ENCODE data around the gene MID1IP1. TPM values are rescaled to one million over a fixed set of nuclear protein-coding genes. Genes with fewer than 3 reads are reported as not detected.
A peak's percentile ranks its signal among the peaks of the same experiment; 100 is the strongest.

Gene MID1IP1
- total RNA-seq, result 86.7 TPM

GRCh38 chrX:38800981-38801845 is at the start of gene MID1IP1:
Gene MID1IP1 (plus strand): TSS chrX:38801459. CDS start chrX:38804947, 3,488 bp downstream.
- DNase-seq (ENCODE audit: low read depth in 2 of 3, low spot score in 2 of 3), result peak; percentile 50 to 92 (median 88)

DNA sequence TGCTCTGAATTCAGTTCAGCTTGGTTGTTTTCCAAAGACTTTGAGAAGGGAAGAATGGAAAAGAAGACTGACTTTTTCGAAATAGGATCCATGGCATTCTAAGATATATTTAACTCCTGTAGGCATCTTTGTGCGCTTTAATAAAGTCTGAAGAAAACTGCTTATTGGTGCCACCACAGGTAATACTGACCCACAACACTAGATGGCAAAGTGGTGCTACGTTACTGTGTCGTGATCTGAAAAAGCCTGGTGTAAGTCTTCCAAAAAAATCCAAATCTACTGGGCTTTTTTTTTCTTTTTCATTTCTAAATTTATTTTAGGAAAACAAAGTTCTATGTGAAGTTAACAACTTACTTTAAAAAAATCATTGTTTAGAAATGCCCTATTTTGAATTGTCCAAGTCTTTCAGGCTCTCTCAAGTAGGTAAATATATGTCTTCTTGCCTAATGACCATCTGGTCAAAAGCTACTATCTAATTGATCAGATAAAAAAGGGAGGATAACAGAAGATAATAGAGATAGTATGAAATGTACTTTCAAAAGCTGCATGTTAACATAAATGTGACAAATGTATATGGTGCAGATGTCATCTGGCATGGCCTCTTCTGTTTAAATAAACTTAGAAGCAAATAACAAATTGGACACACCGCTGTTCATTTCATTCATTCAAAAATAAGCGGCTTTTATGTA is 47.0 kb upstream of the MID1IP1 start:
- peak; percentile 9 to 56 (median 24) for DNase-seq (ENCODE audit: low read depth in 2 of 3, low spot score in 2 of 3)

GRCh38 chrX:38754818-38755718 is 46.2 kb upstream of the MID1IP1 start:
- no peak for DNase-seq (ENCODE audit: low read depth in 2 of 3, low spot score in 2 of 3)

DNA sequence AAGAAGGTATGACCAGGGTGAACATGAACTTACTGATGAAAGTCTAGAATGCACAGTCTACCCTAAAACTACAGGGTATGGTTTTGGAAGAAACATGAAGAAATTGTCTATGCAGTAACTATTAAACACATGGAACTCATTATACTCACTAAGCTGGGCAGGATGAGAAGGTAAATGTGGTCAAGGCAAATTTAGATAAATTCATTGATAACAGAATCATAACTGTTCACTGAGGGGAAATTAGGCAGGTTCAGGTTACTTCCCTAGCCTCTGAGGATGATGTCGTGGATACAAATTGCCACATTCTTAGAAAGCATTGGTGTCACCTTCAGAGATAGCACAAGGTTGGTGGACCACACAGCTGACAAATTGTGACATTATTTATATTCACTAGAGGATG is 40.4 kb upstream of the MID1IP1 start:
- no peak for DNase-seq (ENCODE audit: low read depth in 2 of 3, low spot score in 2 of 3)

DNA sequence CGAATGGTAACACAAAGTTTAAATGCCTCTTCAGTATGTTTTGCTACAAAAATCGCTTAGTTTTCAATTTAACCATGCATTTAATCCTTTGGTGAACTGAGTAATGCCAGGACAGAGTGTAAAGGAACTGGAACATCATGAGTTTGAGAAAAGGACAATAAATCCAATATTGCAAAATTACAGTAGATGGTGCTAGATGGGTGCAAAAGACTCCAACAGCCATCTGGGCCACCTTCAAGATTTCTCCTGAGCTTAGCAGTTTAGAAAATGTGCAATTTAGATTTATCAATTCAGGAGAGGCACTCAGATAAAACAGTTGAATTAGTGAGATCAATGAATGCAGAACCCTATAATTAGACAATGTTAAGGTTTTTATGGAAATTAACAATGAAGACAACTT is 33.2 kb upstream of the MID1IP1 start:
- DNase-seq (ENCODE audit: low read depth in 2 of 3, low spot score in 2 of 3), result peak in 2 of 3 donors; percentile 11 to 39

- no peak for DNase-seq (ENCODE audit: low read depth in 2 of 3, low spot score in 2 of 3)
These were observed 31.1 kb upstream of the MID1IP1 start for GRCh38 chrX:38770152-38770551.

DNA sequence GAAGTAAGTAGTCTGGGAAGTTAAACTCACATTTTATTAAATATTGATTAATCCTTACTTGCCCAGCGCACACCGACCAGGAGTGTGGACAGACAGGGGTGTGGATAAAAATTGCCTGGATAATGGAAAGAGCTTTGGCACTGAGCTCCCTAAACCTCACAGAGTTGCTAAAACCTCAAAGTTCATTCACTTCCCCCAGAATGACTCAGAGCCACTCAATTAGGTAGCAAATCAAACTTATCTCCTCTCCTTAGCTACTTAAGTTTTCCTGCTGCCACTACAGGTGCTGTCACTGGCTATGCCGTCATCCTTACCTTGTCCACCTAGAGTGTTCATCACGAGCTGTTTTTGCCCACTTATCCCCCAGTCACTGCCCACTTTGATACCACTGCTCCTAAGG is 27.0 kb upstream of the MID1IP1 start:
- peak in 2 of 3 donors; percentile 0 to 11 for DNase-seq (ENCODE audit: low read depth in 2 of 3, low spot score in 2 of 3)

GRCh38 chrX:38796946-38797345 is 4.3 kb upstream of the MID1IP1 start:
- DNase-seq (ENCODE audit: low read depth in 2 of 3, low spot score in 2 of 3), result no peak

DNA sequence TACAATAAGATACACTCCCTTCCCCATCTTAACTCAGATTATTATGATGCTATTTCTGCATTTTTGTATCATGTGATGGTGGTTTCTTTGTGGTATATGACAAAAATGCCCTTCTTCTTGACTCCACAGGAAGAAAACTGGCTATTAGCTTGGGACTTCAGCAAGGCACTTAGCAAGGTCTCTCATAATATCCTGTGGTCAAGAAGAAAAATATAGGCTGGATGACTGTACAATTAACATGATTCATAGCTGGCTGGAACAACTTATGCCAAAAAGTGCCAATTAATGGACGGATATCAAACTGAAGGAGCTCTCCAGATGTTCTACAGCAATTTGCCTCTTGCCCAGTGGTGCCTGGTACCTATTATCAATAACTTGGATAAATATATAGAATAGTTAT is 2.3 kb upstream of the MID1IP1 start:
- DNase-seq (ENCODE audit: low read depth in 2 of 3, low spot score in 2 of 3), result no peak

- peak in 1 of 3 donors; percentile 42 for DNase-seq (ENCODE audit: low read depth in 2 of 3, low spot score in 2 of 3)
These were observed 1.2 kb upstream of the MID1IP1 start for GRCh38 chrX:38799995-38800580.

DNA sequence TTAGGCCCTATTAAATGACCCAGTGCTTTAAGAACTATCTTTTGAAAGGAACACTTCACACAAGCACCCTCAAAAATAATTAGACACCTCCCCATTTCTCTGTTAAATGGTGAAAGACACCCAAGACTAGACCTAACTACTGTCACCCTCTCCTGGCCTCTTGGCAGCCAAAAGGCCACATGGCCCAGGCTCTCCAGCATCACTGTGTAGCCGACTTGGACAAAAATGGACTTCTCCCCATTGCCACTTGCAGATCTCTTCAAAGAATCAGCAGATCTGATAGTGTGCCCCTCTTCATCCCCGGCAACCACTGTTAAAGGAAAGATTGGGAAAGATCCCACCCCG is 2.0 kb downstream of the MID1IP1 start:
- DNase-seq (ENCODE audit: low read depth in 2 of 3, low spot score in 2 of 3), result no peak

DNA sequence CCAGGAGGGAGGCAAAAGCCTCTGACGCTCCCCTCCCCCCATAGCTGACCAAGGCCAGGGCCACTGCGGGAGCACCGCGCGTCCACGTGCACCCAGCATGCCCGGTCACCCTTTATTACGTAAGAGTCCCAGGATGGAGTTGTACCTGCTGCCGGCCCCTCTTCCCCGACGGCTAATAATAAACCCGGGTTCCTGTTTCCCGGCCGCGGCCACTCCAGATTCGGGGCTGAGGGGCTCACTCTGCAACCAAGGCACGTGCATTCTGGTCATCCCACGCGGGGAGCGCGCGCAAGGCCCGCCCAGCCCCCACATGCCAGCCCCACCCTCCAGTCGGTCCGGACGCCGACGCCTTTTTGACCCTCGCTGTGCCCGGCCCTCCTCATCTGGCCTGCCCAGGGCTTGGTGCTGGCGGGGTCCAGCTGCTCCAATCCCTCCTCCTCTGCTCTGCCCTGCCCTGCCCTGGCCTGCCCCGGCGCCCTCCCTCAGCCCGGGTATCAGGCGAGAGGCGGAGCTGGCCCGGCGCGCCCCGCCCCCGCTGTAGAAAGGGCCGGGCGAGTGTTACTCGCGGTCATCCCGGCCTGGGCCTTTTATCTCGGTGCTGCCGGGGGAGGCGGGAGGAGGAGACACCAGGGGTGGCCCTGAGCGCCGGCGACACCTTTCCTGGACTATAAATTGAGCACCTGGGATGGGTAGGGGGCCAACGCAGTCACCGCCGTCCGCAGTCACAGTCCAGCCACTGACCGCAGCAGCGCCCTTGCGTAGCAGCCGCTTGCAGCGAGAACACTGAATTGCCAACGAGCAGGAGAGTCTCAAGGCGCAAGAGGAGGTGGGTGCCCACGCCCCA is 2.6 kb downstream of the MID1IP1 start:
- DNase-seq (ENCODE audit: low read depth in 2 of 3, low spot score in 2 of 3), result peak in 2 of 3 donors; percentile 60 to 72

- DNase-seq (ENCODE audit: low read depth in 2 of 3, low spot score in 2 of 3), result no peak
These were observed 3.1 kb downstream of the MID1IP1 start for GRCh38 chrX:38804432-38804681.

DNA sequence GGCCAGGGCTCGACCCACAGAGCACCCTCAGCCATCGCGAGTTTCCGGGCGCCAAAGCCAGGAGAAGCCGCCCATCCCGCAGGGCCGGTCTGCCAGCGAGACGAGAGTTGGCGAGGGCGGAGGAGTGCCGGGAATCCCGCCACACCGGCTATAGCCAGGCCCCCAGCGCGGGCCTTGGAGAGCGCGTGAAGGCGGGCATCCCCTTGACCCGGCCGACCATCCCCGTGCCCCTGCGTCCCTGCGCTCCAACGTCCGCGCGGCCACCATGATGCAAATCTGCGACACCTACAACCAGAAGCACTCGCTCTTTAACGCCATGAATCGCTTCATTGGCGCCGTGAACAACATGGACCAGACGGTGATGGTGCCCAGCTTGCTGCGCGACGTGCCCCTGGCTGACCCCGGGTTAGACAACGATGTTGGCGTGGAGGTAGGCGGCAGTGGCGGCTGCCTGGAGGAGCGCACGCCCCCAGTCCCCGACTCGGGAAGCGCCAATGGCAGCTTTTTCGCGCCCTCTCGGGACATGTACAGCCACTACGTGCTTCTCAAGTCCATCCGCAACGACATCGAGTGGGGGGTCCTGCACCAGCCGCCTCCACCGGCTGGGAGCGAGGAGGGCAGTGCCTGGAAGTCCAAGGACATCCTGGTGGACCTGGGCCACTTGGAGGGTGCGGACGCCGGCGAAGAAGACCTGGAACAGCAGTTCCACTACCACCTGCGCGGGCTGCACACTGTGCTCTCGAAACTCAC is 3.6 kb downstream of the MID1IP1 start:
- DNase-seq (ENCODE audit: low read depth in 2 of 3, low spot score in 2 of 3), result no peak

DNA sequence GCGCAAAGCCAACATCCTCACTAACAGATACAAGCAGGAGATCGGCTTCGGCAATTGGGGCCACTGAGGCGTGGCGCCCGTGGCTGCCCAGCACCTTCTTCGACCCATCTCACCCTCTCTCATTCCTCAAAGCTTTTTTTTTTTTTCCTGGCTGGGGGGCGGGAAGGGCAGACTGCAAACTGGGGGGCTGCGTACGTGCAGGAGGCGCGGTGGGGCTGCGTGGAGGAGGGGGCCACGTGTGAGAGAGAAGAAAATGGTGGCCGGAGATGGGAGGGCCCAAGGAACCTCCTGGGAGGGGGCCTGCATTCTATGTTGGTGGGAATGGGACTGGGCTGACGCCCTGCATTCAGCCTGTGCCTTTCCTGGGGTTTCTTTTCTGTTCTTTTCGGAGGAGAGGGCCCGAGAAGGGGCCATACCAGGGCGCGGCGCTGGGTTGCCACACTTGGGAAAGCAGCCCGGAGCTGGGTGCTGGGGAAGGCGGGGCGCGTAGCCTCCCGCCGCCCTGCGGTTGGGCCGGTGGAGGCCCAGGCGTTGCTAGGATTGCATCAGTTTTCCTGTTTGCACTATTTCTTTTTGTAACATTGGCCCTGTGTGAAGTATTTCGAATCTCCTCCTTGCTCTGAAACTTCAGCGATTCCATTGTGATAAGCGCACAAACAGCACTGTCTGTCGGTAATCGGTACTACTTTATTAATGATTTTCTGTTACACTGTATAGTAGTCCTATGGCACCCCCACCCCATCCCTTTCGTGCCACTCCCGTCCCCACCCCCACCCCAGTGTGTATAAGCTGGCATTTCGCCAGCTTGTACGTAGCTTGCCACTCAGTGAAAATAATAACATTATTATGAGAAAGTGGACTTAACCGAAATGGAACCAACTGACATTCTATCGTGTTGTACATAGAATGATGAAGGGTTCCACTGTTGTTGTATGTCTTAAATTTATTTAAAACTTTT is 4.5 kb downstream of the MID1IP1 start:
- peak; percentile 54 to 78 (median 77) for DNase-seq (ENCODE audit: low read depth in 2 of 3, low spot score in 2 of 3)

GRCh38 chrX:38806875-38807621 is 5.8 kb downstream of the MID1IP1 start:
- peak in 1 of 3 donors; percentile 54 for DNase-seq (ENCODE audit: low read depth in 2 of 3, low spot score in 2 of 3)

GRCh38 chrX:38807873-38808272 is 6.6 kb downstream of the MID1IP1 start:
- no peak for DNase-seq (ENCODE audit: low read depth in 2 of 3, low spot score in 2 of 3)

All from hematopoietic multipotent progenitor cell (in vitro differentiated cells).